Neutrophil (primary cell): ENCODE measurements around the gene NPR2.

Experiments
- H3K27ac ChIP-seq: fragments of 200-600 bp; sonication (generic); 2 replicates; pipeline ENCODE4 v1.5.1; 2016; ENCODE audit warnings: mild to moderate bottlenecking, moderate library complexity
- H3K27me3 ChIP-seq: fragments of 200-600 bp; sonication (generic); 2 replicates; pipeline ENCODE4 v1.6.0; 2016; ENCODE audit warnings: mild to moderate bottlenecking
- H3K36me3 ChIP-seq: fragments of 200-600 bp; sonication (generic); 2 replicates; pipeline ENCODE4 v1.5.1; 2017
- H3K4me1 ChIP-seq, 2 experiments: fragments of 200-600 bp in 1 of 2; sonication (generic) in 1 of 2; 1 replicate in 1 of 2; 2 replicates in 1 of 2; pipeline versions ENCODE4 v1.5.1 to v1.6.1; 2013 to 2016; ENCODE audit warnings: low read depth in 1 of 2, low read length in 1 of 2, mild to moderate bottlenecking in 1 of 2, moderate library complexity in 1 of 2; ENCODE audit not compliant: control insufficient read depth in 1 of 2, insufficient read depth in 1 of 2
- H3K4me3 ChIP-seq, 2 experiments: fragments of 200-600 bp in 1 of 2; sonication (generic) in 1 of 2; 1 replicate in 1 of 2; 2 replicates in 1 of 2; pipeline ENCODE4 v1.5.1; 2013 to 2016; ENCODE audit warnings: low read depth in 1 of 2, low read length in 1 of 2, mild to moderate bottlenecking in 1 of 2, moderate library complexity in 1 of 2
- H3K9me3 ChIP-seq: fragments of 200-600 bp; sonication (generic); 2 replicates; pipeline ENCODE4 v1.5.1; 2016
- CTCF ChIP-seq: fragments of 200-600 bp; sonication (generic); IDR thresholded peaks from 2 replicates; pipeline ENCODE4 v1.5.1; 2016; ENCODE audit warnings: antibody characterized with exemption

Gene NPR2

GRCh38 chr9:35792826-35793225, 1.4 kb downstream of the NPR2 start:
- H3K27ac ChIP-seq, result no peak overlapping the region
- no peaks in the 10 kb centered on the region for H3K9me3 ChIP-seq
- TF ChIP-seq CTCF, result no peak
- no peak overlapping the region for H3K4me3 ChIP-seq
- peaks cover 36% of the 10 kb centered on the region for H3K27me3 ChIP-seq
- no peaks in the 10 kb centered on the region for H3K4me1 ChIP-seq
- no peaks in the 10 kb centered on the region for H3K36me3 ChIP-seq

GRCh38 chr9:35793461-35793860, 2.1 kb downstream of the NPR2 start:
- Histone ChIP-seq H3K4me3 (no peak overlapping the region), H3K4me1 (no peaks in the 10 kb centered on the region), H3K36me3 (no peaks in the 10 kb centered on the region), H3K27me3 (peaks cover 36% of the 10 kb centered on the region), H3K27ac (no peak overlapping the region), H3K9me3 (no peaks in the 10 kb centered on the region)
- no peak for TF ChIP-seq CTCF

GRCh38 chr9:35795695-35796094, 4.3 kb downstream of the NPR2 start:
- Histone ChIP-seq H3K27ac (no peak overlapping the region), H3K9me3 (no peaks in the 10 kb centered on the region), H3K4me1 (no peaks in the 10 kb centered on the region), H3K4me3 (no peak overlapping the region), H3K36me3 (no peaks in the 10 kb centered on the region), H3K27me3 (peaks cover 32% of the 10 kb centered on the region)
- no peak for TF ChIP-seq CTCF

DNA sequence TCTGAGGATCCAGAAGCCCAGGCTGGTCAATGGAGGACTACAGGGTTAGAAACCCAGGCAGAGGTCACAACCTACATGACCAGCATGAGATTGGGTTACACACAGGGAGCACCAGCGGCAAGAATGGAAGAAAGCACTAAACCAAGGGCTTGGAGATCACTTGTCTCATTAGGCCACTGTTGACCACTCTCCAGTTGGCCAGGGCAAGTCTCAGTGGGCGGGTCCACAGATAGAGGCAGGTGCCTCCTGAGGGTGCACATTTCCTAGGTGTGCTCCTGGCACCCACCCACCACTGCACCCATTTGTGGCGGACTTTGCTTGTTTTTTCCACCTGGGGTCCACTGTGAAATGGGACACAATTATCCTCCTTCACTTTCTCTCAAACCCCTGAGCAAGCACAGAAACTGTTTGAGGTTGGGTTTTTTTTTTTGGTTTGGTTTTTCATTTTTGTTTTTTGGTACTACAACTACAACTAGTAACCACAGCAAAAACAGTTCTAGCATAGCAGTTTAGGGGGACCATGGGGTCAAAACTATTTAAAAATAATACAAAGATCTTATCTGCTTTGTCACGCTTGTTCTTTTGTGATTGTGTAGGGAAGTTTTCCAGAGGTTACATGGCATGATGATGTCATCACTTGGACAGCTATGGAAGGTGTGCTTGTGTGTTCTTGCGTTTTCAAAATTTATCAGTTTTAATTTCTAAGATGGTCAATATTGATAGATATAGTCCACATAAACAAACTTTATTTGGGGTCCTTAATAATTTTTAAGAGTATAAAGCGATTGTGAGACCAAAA, 6.1 kb downstream of the NPR2 start:
- Histone ChIP-seq H3K4me3 (no peak overlapping the region), H3K27ac (no peak overlapping the region), H3K27me3 (peaks cover 13% of the 10 kb centered on the region), H3K4me1 (no peaks in the 10 kb centered on the region), H3K36me3 (no peaks in the 10 kb centered on the region), H3K9me3 (no peaks in the 10 kb centered on the region)
- no peak for TF ChIP-seq CTCF

GRCh38 chr9:35798658-35799374, 7.4 kb downstream of the NPR2 start:
- Histone ChIP-seq H3K27ac (no peak overlapping the region), H3K4me3 (no peak overlapping the region), H3K4me1 (no peaks in the 10 kb centered on the region), H3K27me3 (peaks cover under 1% of the 10 kb centered on the region), H3K36me3 (no peaks in the 10 kb centered on the region), H3K9me3 (no peaks in the 10 kb centered on the region)
- TF ChIP-seq CTCF, result no peak
